Stimulated activated CD4-positive, alpha-beta T cell treated with anti-CD3 and anti-CD28 coated beads, Interleukin-4, amount 100 ng/mL, for 48 hours (primary cell): ENCODE measurements around the gene FAF2.
"Not testable (repeated sequence)": the region's sequence is repeated elsewhere in the genome, so short reads cannot be mapped to it uniquely, and the experiment has no call there.

Source experiments
- DNase-seq, 2 donors: peaks; one replicate each; pipeline ENCODE4 v3.0.0-alpha.2; 2020; ENCODE audit warnings: low read depth in 2 of 2

The FAF2 gene

DNA sequence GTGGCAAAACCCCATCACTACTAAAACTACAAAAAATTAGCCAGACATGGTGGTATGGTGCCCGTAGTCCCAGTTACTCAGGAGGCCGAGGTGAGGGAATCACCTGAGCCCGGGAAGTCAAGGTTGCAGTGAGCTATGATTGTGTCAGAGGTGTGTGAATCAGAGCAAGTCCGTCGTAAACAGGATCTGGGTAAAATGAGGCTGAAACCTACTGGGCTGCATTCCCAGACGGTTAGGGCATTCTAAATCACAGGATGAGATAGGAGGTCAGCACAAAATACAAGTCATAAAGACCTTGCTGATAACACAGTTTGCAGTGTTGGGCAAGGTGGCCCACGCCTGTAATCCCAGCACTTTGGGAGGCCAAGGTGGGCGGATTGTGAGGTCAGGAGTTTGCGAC is 29.9 kb upstream of the FAF2 start:
- DNase-seq, result no peak

DNA sequence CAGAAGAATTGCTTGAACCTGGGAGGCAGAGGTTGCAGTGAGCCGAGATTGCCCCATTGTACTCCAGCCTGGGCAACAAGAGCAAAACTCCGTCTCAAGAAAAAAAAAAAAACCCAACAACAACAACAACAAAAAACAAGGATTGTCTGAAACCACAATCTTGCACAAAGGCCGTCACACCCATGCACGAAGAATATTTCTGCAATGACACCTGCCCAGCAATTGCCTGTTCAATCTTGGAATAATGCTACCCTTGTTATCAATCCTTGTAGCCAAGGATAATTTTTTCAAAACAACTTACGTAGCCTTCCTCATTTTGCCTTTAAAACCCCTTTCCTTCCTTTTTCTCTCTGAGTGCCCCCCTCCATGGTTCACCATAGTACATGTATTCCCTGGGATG is 28.1 kb upstream of the FAF2 start:
- DNase-seq, result no peak

- no peak for DNase-seq
These were observed 27.1 kb upstream of the FAF2 start for GRCh38 chr5:176420972-176421544.

- no peak for DNase-seq
These were observed 24.0 kb upstream of the FAF2 start for GRCh38 chr5:176424181-176424580.

DNA sequence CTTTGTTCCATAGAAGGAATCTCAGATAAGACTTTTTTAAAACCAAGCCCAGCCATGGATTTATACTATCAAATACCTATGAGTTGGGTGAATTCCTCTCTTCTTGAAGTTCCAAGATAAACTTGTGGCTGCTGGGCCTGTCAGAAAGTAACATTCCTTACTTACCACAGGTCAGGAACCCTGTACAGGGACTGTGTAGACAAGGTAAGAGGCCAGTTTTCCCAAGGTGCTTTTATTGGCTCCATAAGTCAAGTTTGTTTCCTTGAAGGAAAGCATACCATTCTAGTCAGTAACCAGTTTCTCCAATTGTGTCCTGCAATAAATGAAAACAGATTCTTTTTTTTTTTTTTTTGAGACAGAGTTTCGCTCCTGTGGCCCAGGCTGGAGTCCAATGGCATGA is 23.0 kb upstream of the FAF2 start:
- no peak for DNase-seq

GRCh38 chr5:176425791-176426190 is 22.4 kb upstream of the FAF2 start:
- DNase-seq, result no peak

- DNase-seq, result no peak
These were observed 21.3 kb upstream of the FAF2 start for GRCh38 chr5:176426876-176427275.

GRCh38 chr5:176427971-176428370 is 20.2 kb upstream of the FAF2 start:
- DNase-seq, result no peak

DNA sequence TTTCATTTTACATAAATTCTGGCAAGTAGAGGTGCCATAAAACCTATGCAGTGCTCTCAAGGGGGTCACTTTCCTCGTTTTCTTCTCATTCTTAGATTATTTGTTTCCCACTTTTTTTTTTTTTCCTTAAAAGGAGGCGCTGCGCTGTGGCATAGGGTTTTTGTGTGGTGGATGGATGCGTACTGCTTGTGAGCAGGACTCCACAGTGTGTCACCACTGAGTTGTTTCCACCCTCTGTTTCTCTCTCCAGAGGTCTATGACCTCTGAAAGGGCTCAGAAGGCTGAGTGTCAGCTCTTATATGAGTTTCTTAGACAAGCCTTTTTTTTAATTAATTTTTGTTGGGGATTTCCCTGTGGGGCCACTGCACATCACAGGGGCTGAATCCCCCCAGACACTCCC is 18.2 kb upstream of the FAF2 start:
- DNase-seq, result no peak

GRCh38 chr5:176432707-176433106 is 15.5 kb upstream of the FAF2 start:
- no peak for DNase-seq

DNA sequence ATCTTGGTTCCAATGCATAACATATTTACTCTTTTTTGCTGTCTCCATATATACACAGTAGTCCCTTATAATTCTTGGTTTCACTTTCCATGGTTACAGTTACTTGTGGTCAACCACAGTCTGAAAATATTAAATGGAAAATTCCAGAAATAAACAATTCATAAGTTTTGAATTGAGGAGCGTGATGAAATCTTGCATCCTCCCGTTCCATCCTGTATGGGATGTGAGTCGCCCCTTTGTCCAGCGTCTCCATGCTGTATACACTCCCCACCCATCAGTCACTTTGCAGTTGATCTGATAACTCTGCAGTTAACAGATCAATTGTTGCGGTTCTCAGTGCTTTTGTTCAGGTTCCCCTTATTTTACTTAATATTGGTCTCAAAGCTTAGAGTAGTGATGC is 11.5 kb upstream of the FAF2 start:
- DNase-seq, result no peak

DNA sequence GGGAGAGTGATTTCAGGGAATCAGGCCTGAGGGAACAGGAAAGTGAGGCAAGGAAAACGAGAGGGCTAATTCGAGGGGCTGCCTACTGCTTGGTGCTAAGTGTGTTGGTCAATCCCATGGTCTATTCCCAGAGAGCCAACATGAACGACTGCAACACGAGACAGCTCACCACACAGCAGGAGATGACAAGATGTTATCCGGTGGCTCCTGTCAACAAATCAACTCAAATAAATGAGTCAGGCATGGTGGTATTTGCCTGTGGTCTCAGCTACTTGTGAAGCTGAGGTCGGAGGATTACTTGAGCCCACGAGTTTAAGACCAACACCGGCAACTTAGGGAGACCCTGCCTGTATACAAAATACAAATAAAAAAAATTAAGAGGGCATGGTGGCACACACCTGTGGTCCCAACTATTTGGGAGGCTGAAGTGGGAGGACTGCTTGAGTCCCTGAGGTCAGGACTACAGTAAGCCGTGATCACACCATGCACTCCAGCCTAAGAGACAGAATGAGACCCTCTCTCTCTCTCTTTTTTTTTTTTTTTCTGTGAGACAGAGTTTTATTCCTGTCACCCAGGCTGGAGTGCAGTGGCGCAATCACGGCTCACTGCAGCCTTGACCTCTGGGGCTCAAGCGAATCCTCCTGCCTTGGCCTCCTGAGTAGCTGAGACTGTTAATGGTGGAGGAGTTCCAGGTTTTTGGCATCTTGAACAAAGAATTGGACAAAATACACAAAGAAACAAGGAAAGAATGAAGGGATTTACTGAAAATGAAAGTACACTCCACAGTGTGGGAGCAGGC is 9.0 kb upstream of the FAF2 start:
- DNase-seq, result no peak

DNA sequence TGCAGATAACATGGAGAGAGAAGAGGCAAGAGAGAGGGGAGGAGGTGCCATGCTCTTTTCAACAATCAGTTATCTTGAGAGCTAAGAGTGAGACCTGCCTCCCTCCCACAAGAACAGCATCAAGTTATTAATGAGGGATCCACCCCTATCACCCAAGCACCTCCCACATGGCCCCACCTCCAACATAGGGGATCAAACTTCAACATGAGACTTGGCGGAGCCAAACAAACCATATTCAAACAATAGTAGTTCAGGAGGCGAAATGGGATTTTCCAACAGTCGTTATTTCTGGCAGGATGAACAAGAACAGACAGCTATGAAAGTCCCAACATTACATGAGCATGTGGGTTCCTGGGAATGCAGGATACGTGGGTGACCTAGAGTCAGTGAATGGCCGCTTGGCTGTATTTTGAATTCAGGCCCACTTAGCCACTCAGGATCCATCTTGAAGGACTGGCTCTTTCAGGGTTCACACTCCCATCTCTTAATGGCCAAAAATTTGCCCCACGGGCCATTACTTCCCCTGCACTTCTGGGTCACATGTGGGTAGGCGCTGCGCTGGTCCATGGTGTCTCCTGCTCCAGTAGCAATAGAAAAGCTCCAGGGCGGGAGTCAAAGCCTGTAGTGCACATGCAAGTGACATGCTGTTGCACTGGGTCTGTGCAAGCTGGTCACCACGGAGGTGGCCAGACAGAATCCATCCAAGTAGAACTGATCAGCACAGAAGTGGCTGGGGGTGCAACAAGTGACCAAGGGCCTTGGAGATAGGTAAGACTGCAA is 7.1 kb upstream of the FAF2 start:
- DNase-seq, result no peak

DNA sequence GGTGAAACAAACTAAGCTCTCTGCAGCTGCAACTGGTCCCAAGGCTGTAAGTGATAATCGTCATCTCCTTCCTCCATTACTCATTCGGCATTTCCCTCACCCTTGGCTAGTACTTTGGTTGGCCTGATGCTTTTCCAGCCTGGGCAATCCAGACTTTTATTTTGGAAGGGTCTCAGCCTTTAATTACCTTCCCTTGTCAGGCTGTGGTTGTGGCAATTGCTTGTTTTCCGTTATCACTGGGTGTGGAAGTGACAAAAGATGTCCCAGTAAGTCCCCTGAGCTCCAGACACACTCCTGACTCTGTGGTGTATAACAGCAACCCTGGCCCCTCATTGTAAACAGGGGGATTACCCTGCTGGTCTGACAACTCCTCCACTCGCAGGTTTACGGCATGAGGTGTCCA is 6.3 kb upstream of the FAF2 start:
- DNase-seq, result no peak

- not testable (repeated sequence) for DNase-seq
These were observed 5.3 kb upstream of the FAF2 start for GRCh38 chr5:176442911-176443310.

GRCh38 chr5:176444742-176445141 is 3.4 kb upstream of the FAF2 start:
- DNase-seq, result no peak

- no peak for DNase-seq
These were observed 2.0 kb upstream of the FAF2 start for GRCh38 chr5:176446028-176446665.

DNA sequence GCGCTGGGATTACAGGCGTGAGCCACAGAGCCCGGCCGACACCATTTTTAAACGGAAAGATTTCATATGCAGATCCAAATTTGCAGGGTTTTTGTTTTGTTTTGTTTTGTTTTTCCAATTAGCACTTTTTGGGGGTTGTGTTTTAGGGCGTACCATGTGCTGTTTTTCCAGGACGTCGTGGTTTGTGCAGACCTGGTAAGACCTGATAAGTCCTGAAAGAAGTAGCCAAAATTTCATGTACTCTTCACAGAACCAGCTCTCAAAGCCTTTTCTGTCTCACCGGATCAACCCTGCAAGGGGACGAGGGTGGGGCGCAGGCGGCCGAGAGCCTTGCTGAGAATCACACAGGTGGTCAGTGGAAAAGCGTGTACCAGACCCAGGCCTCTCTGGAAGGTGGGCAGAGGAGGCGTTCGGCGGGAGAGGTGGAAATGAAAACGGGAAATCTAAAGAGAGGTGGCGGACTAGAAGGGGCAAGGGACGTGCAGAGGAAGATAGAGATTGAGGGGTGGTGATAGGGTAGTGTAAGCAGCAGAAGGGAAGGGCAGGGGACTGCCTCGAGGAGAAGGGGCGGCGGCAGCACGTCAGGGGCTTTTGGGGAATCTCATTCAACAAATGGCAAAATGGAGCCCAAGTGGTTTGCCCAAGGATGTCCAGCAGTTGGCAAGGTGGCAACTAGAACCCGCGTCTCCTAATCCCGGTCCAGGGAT is 1.1 kb upstream of the FAF2 start:
- no peak for DNase-seq

DNA sequence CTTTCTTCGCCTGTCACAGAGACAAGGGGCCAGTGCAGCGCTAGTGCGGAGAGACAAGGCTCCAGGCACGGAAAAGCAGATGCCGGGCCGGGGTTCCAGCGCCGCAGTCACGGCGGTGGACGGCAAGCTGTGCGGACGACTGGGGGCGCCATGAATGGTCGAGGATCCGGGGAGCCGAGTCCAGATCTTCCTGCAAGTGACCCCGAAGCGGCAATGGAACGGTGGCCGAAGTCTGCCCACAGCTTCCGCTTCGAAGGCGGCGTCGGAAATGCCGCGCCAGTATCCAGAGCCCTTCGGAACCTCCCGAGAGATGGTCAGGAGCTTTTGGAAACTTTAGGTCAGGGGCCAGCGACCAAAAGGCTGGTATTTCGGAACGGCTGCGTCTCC is 601 bp upstream of the FAF2 start:
- DNase-seq, result peak in 1 of 2 donors; percentile 16

GRCh38 chr5:176450077-176450476 is 1.9 kb downstream of the FAF2 start:
- no peak for DNase-seq

GRCh38 chr5:176454724-176455394 is 6.7 kb downstream of the FAF2 start:
- no peak for DNase-seq
